A549 treated with AZD9567 at 1 μM for 4 hours (cell line): ENCODE measurements around the gene ANKRD30B. TPM values are rescaled to one million over a fixed set of nuclear protein-coding genes. Genes with fewer than 3 reads are reported as not detected.

ENCODE experiments used
- total RNA-seq: library from RNA; stranded (reverse); fragments of 200-300 nt; extraction: Qiagen RNA extraction; gene quantifications from 5 replicates; pipeline ENCODE4 v1.2.3, GENCODE V29; 2022; ENCODE audit not compliant: insufficient read depth

ANKRD30B gene, protein sequence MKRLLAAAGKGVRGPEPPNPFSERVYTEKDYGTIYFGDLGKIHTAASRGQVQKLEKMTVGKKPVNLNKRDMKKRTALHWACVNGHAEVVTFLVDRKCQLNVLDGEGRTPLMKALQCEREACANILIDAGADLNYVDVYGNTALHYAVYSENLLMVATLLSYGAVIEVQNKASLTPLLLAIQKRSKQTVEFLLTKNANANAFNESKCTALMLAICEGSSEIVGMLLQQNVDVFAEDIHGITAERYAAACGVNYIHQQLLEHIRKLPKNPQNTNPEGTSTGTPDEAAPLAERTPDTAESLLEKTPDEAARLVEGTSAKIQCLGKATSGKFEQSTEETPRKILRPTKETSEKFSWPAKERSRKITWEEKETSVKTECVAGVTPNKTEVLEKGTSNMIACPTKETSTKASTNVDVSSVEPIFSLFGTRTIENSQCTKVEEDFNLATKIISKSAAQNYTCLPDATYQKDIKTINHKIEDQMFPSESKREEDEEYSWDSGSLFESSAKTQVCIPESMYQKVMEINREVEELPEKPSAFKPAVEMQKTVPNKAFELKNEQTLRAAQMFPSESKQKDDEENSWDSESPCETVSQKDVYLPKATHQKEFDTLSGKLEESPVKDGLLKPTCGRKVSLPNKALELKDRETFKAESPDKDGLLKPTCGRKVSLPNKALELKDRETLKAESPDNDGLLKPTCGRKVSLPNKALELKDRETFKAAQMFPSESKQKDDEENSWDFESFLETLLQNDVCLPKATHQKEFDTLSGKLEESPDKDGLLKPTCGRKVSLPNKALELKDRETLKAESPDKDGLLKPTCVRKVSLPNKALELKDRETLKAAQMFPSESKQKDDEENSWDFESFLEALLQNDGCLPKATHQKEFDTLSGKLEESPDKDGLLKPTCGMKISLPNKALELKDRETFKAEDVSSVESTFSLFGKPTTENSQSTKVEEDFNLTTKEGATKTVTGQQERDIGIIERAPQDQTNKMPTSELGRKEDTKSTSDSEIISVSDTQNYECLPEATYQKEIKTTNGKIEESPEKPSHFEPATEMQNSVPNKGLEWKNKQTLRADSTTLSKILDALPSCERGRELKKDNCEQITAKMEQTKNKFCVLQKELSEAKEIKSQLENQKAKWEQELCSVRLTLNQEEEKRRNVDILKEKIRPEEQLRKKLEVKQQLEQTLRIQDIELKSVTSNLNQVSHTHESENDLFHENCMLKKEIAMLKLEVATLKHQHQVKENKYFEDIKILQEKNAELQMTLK (N-terminal part only)
- total RNA-seq, result not detected in 5 replicates

GRCh38 chr18:14747513-14748474 lies at the start of gene ANKRD30B:
Gene ANKRD30B (plus strand): TSS chr18:14748172. CDS start chr18:14748420, 248 bp downstream.

Other genes starting within 250 kb of the ANKRD30B start
- gene POTEC, start 204.6 kb upstream of the ANKRD30B start, total RNA-seq, result not detected in 5 replicates